ENCODE results near the gene KCNQ1. TPM values are rescaled to one million over a fixed set of nuclear protein-coding genes. Genes with fewer than 3 reads are reported as not detected.

The KCNQ1 gene
- total and polyA plus RNA-seq, 2 of the 13 experiments (the other 11 are each of a cell fraction or from before 2014, with no cell fraction given): 0.02 to 0.08 TPM

DNA sequence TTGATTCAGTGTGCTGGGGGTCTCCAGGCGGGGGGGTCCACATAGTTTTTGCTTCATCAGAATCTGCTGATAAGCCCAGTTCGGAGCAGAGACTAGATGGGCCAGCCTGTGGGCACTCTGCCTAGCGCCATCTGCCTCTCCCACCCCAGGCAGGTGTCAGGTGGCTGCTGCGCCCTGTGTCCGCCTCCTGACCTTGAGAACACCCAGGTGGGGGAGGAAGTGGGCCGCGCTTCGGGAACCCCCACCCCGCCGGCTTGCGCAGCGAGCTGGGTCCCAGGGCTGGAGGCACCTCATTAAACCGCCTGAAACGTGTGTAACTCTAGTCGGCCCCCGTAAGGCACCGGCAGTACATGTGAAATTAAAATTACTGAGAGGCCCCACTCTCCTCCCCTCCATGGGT is 113.6 kb downstream of the KCNQ1 start:
- in situ Hi-C loops (cut with HindIII; ENCODE audit: extremely low pct_ligation_motif_present, low pct_unique_long_range_greater_than_20kb) (no loop called here), intact Hi-C loops (cut with micrococcal nuclease; ENCODE audit: unreplicated experiment) (no loop called here)
- FAIRE-seq (no peak), DNase-seq (ENCODE audit: low spot score) (no peak), ATAC-seq (no peak)
- BruUV-seq (replicated peaks): no TSS peak
- Histone ChIP-seq H2AFZ (ENCODE audit: low read length) (no peak overlapping the region), H3K4me1 (ENCODE audit: insufficient read depth, low read length) (peaks cover 33% of the 10 kb centered on the region), H3K27me3 (ENCODE audit: control insufficient read depth in 1 of 2, insufficient read depth in 2 of 2, low read length in 2 of 2) (peaks cover 12 to 58% of the 10 kb centered on the region in 2 experiments), H3K27ac (ENCODE audit: extremely low read length, insufficient read depth, low read length) (no peak overlapping the region), H3K4me3 (replicated peaks in 1 of 3; ENCODE audit: insufficient read depth in 1 of 3, low read depth in 2 of 3, low read length in 3 of 3) (no peak overlapping the region), H3K79me2 (ENCODE audit: insufficient read depth, low read length) (no peaks in the 10 kb centered on the region), H3K4me2 (ENCODE audit: low read depth, low read length) (no peak overlapping the region), H3K36me3 (replicated peaks in 1 of 2; ENCODE audit: control insufficient read depth in 1 of 2, insufficient read depth in 2 of 2, low read length in 2 of 2) (no peaks in the 10 kb centered on the region), H3K9ac (ENCODE audit: insufficient read depth, low read depth, low read length) (no peak overlapping the region), H4K20me1 (ENCODE audit: insufficient read depth, low read length) (no peaks in the 10 kb centered on the region), H3K9me3 (ENCODE audit: low read length) (peaks cover 8% of the 10 kb centered on the region; the same call in 1 of the 2 replicates)
- TF ChIP-seq NFIB (CRISPR knock-in tag; IDR thresholded peaks at IDR 0.05; ENCODE audit: borderline replicate concordance) (no peak), ISL2 (CRISPR knock-in tag; IDR thresholded peaks at IDR 0.05) (no peak), TCF7L2 (IDR thresholded peaks at IDR 0.05; ENCODE audit: low read depth, low read length) (no peak), GABPA (IDR thresholded peaks at IDR 0.05; ENCODE audit: low read depth, low read length) (no peak), GABPA (CRISPR knock-in tag; IDR thresholded peaks at IDR 0.05; ENCODE audit: low read depth) (no peak), KMT2B (CRISPR knock-in tag; IDR thresholded peaks at IDR 0.05) (no peak), RNF2 (conservative IDR thresholded peaks at IDR 0.05; ENCODE audit: low read depth) (no peak), PITX1 (CRISPR knock-in tag; IDR thresholded peaks at IDR 0.05) (no peak), ATF7-NPFF (CRISPR knock-in tag; IDR thresholded peaks at IDR 0.05; ENCODE audit: low read depth) (no peak), SMYD3 (CRISPR knock-in tag; IDR thresholded peaks at IDR 0.05) (no peak), RAD21 (CRISPR knock-in tag; IDR thresholded peaks at IDR 0.05) (no peak), SOX6 (IDR thresholded peaks at IDR 0.05) (no peak), SOX6 (CRISPR knock-in tag; IDR thresholded peaks at IDR 0.05) (no peak), SMAD3 (CRISPR knock-in tag; IDR thresholded peaks at IDR 0.05) (no peak), AKAP8 (CRISPR knock-in tag; IDR thresholded peaks at IDR 0.05) (no peak), TIGD3 (CRISPR knock-in tag; IDR thresholded peaks at IDR 0.05; ENCODE audit: borderline replicate concordance) (no peak), ZNF530 (CRISPR knock-in tag; IDR thresholded peaks at IDR 0.05; ENCODE audit: low read depth) (no peak), LCORL (IDR thresholded peaks at IDR 0.05) (no peak), LCORL (CRISPR knock-in tag; IDR thresholded peaks at IDR 0.05) (no peak)
- TF ChIP-seq, protein P1, sequence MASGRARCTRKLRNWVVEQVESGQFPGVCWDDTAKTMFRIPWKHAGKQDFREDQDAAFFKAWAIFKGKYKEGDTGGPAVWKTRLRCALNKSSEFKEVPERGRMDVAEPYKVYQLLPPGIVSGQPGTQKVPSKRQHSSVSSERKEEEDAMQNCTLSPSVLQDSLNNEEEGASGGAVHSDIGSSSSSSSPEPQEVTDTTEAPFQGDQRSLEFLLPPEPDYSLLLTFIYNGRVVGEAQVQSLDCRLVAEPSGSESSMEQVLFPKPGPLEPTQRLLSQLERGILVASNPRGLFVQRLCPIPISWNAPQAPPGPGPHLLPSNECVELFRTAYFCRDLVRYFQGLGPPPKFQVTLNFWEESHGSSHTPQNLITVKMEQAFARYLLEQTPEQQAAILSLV (CRISPR knock-in tag; IDR thresholded peaks at IDR 0.05; ENCODE audit: borderline replicate concordance): no peak
- TF ChIP-seq, protein P2, sequence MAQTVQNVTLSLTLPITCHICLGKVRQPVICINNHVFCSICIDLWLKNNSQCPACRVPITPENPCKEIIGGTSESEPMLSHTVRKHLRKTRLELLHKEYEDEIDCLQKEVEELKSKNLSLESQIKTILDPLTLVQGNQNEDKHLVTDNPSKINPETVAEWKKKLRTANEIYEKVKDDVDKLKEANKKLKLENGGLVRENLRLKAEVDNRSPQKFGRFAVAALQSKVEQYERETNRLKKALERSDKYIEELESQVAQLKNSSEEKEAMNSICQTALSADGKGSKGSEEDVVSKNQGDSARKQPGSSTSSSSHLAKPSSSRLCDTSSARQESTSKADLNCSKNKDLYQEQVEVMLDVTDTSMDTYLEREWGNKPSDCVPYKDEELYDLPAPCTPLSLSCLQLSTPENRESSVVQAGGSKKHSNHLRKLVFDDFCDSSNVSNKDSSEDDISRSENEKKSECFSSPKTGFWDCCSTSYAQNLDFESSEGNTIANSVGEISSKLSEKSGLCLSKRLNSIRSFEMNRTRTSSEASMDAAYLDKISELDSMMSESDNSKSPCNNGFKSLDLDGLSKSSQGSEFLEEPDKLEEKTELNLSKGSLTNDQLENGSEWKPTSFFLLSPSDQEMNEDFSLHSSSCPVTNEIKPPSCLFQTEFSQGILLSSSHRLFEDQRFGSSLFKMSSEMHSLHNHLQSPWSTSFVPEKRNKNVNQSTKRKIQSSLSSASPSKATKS (CRISPR knock-in tag; IDR thresholded peaks at IDR 0.05): no peak
- WGBS (ENCODE audit: low lambda C conversion rate): no CpG with 5 or more reads among the region's 17 CpGs
- ChIA-PET POLR2A (no interaction called here), CTCF (ENCODE audit: low intra/inter-chr PET ratio, low total read pairs) (no interaction called here)

Measured in HepG2 (cell line).